SIG-M5 treated with dmso at 0.1 percent for 504 hours (cell line): ENCODE results near the gene NFATC1.

Experiments used
- DNase-seq: peaks from one replicate; lab custom pipeline; 2025; ENCODE audit not compliant: unreplicated experiment; lab: John Stamatoyannopoulos, UW

The NFATC1 gene

GRCh38 chr18:79422022-79422782 is 26.5 kb downstream of the NFATC1 start:
- DNase-seq, result peak; percentile 66

GRCh38 chr18:79422783-79423165 is 27.0 kb downstream of the NFATC1 start:
- no peak for DNase-seq

GRCh38 chr18:79423211-79424007 is 27.7 kb downstream of the NFATC1 start:
- DNase-seq, result no peak

- no peak for DNase-seq
Observed at GRCh38 chr18:79424008-79424565, 28.4 kb downstream of the NFATC1 start.

- DNase-seq, result no peak
Observed at GRCh38 chr18:79424880-79425568, 29.3 kb downstream of the NFATC1 start.

GRCh38 chr18:79425569-79425886 is 29.8 kb downstream of the NFATC1 start:
- DNase-seq, result no peak

GRCh38 chr18:79426376-79427300 is 30.9 kb downstream of the NFATC1 start:
- no peak for DNase-seq

- no peak for DNase-seq
Observed at GRCh38 chr18:79427368-79428225, 31.9 kb downstream of the NFATC1 start.

GRCh38 chr18:79428287-79428686 is 32.6 kb downstream of the NFATC1 start:
- DNase-seq, result no peak

- DNase-seq, result no peak
Observed at GRCh38 chr18:79429381-79429780, 33.7 kb downstream of the NFATC1 start.

- peak; percentile 49 for DNase-seq
Observed at GRCh38 chr18:79429785-79430281, 34.1 kb downstream of the NFATC1 start.

GRCh38 chr18:79432376-79433120 is 36.8 kb downstream of the NFATC1 start:
- DNase-seq, result no peak

- no peak for DNase-seq
Observed at GRCh38 chr18:79433431-79433830, 37.7 kb downstream of the NFATC1 start.

- DNase-seq, result no peak
Observed at GRCh38 chr18:79434607-79435401, 39.1 kb downstream of the NFATC1 start.

- DNase-seq, result no peak
Observed at GRCh38 chr18:79436556-79437275, 41.0 kb downstream of the NFATC1 start.

GRCh38 chr18:79438089-79438897 is 42.6 kb downstream of the NFATC1 start:
- no peak for DNase-seq
